Testis (tissue), 2 donors: ENCODE measurements around the gene NR2F2.

Experiments used
- POLR2A ChIP-seq: fragments of 450-650 bp; IDR thresholded peaks from one replicate; pipeline ENCODE4 v1.6.1; 2017; ENCODE audit warnings: antibody characterized with exemption, mild to moderate bottlenecking, moderate library complexity
- TF ChIP-seq, protein P1 (sequence below), 3 experiments: fragments of 450-650 bp in 2 of 3; fragments of 200-600 bp in 1 of 3; sonication (generic) in 1 of 3; IDR thresholded peaks; one replicate each; pipeline ENCODE4 v1.5.1; 2016 to 2019; ENCODE audit warnings: antibody characterized with exemption in 3 of 3, mild to moderate bottlenecking in 2 of 3, moderate library complexity in 1 of 3

DNA sequence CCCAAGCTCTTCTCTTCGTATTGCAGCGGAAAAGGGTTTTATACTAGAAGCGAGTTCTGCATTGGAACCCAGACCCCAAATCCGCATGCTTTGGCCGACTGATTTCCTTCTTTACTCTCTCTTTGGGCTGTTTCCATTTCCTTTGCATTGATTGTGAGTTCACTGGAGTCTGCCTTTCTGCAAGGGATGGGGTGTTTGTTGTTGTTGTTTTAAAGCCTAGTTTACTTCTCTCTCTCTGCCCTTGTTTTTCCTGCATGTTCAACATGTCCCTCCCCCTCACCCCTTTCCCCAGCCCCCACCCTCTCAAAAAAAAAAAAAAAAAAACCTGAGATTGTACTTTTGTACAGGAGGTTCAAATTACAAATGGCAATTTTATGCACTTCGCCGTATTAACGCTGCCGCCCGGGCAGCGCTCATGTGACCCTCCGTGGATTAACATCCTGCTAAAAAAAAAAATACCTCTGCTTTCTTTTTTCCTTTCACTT lies 2.2 kb downstream of the NR2F2 start:
- TF ChIP-seq, protein P1, sequence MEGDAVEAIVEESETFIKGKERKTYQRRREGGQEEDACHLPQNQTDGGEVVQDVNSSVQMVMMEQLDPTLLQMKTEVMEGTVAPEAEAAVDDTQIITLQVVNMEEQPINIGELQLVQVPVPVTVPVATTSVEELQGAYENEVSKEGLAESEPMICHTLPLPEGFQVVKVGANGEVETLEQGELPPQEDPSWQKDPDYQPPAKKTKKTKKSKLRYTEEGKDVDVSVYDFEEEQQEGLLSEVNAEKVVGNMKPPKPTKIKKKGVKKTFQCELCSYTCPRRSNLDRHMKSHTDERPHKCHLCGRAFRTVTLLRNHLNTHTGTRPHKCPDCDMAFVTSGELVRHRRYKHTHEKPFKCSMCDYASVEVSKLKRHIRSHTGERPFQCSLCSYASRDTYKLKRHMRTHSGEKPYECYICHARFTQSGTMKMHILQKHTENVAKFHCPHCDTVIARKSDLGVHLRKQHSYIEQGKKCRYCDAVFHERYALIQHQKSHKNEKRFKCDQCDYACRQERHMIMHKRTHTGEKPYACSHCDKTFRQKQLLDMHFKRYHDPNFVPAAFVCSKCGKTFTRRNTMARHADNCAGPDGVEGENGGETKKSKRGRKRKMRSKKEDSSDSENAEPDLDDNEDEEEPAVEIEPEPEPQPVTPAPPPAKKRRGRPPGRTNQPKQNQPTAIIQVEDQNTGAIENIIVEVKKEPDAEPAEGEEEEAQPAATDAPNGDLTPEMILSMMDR (IDR thresholded peaks at IDR 0.05), result no peak
- no peak for TF ChIP-seq POLR2A
